DMS153 (cell line): ENCODE results near the gene NUDT3.

Source experiments
- DNase-seq: peaks from one replicate; lab custom pipeline; 2025; lab: John Stamatoyannopoulos, UW

NUDT3 gene

DNA sequence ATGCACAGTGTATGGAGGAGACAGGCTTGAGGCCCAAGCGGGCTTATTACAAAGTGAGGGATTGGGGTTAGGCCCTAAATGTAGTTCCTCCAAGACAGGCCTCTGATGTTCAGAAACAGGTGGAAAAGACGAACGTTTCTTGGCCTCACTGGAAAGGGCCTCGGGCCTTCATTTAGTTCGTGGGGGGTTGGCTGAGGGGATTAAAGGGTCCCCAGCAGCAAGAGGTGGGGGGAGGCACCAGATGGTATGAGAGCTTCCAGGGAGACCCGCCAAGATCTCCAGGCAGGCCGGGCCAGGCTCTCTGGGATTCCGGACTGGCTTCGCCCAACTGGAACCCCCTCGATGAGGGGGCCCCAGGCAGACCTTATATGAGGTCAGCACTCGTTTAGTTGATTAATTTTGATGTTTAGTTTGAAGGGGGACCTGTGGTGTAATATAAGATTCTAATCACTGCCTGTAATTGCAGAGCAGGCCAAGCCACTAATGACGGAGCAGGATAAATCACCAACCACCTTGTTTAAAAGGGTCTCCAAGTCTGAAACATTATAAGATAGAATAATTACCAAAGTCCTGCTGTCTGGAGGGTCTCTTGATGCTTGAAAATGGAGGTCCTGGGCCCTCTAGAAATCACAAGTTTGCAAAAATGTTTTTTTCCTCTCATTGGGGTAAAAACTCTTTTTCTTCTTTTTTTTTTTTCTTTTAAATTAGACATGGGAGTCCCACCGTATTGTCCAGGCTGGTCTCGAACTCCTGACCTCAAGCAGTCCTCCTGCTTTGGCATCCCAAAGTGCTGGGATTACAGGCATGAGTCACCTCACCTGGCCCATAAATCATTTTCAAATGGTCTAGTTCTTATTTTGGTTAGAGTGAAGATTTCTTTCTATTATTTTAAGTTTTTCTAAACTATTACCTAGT is 153.6 kb downstream of the NUDT3 start:
- no peak for DNase-seq

GRCh38 chr6:34237722-34238584 is 154.5 kb downstream of the NUDT3 start:
- DNase-seq = peak; percentile 32

DNA sequence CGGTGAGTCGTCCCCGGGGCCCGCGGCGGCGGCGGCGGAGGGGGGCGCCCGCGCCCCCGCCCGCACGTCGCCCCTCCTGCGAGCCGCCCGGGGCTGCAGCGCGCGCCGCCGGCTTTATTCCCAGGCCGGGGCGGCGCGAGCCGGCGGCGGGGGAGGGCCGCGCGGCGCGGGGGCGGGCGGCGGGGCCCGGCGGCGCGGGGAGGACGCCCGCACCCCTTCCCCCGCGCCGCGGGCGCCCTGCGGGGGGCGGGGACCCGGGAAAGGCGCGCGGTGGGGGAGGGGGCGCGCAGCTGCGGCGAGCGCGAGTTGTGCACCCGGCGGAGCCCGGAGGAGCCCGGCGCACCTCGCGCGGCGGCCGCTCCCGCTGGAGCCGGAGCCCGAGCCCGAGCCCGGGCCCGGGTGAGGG is 155.2 kb downstream of the NUDT3 start:
- no peak for DNase-seq

GRCh38 chr6:34236443-34237315 is 155.8 kb downstream of the NUDT3 start, which contains the start of gene HMGA1:
TSS of gene HMGA1 (plus strand) at chr6:34236873. CDS start at chr6:34240781, 3,908 bp downstream.
- peak; percentile 76 for DNase-seq

GRCh38 chr6:34236131-34236442 is 156.4 kb downstream of the NUDT3 start:
- DNase-seq = no peak

- no peak for DNase-seq
These were observed 156.9 kb downstream of the NUDT3 start for GRCh38 chr6:34235307-34236130.

DNA sequence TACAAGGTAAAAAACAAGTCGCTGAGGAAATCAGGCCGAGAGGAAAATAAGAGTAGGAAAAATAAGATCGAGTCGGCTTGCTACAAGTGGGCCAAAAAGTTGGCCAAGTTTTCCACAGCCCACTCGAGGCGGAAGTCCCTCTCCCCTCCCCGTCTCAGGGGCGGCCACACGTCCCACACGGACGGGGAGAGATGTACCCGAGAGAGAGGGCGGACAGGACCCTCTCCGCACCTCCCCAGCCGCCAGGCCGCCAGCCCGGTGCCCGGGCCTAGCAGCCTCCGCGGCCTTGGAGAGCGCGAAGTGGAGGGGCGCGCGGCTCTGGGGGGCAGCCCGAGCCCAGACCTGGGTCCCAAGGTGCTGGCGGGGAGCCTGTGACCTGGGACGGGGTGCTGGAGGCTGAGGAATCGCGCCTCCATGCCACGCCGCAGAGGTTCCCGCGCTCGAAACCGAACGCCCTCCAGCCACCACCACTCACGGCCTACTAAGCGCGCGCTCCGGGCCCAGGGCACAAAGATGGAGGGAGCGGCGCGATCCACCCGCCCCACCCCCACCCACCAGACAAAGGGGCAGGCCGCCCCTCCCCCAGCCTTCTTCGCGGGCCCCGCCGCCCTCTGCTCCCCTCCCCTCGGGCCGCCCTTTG is 157.7 kb downstream of the NUDT3 start:
- DNase-seq = no peak

GRCh38 chr6:34233867-34234266 is 158.6 kb downstream of the NUDT3 start:
- DNase-seq = no peak

DNA sequence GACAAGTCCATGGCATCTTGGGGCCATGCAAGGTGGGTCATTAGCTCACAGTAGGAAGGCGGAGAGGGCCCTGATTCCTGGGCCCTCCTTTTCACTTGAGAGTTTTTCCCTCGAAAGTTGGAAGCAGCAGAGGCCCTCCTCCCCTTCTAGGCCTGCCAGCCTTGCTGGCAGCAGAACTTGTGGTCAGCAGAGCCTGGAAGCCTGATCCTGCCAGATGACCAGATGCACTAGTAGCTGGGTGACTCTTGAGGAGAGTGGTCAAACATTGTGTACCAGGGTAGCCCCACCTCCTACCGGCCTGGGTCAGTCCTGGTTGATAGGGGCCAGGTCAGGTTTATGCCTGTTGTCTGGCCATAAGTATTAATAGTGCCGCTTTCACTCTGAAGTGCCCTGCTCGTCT is 159.6 kb downstream of the NUDT3 start:
- DNase-seq = no peak

GRCh38 chr6:34231566-34232336 is 160.7 kb downstream of the NUDT3 start:
- no peak for DNase-seq

DNA sequence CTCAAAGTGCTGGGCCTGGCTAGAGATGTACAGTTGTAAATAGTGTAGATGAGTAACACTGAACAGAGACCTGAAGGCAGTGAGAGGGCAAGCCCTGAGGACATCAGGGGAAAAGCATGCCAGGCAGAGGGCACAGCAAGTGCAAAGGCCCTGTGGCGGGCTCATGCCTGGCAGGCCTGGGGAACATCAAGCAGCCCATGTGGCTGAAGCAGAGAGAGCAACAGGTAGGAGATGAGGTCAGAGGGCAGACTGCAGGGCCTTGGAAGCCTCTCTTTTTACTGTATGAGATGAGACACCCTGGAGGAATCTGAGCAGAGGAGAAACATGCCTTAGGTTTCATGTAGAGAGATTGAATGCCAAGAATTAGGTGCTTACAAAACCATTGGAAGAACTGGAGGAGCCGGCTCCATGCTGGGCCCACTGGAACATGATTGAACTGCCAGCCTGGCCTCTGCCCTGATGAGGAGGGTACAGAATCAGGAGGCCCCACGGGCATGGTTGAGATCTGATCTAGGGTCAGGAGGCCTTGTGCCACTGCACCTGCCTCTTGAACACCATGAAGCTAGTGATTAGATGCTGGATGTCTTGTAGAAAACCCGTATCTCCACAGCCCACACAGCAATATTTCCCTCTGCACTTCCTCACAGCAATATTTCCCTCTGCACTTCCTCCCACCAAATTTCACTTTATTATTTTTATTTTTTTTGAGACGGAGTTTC is 161.7 kb downstream of the NUDT3 start:
- no peak for DNase-seq

DNA sequence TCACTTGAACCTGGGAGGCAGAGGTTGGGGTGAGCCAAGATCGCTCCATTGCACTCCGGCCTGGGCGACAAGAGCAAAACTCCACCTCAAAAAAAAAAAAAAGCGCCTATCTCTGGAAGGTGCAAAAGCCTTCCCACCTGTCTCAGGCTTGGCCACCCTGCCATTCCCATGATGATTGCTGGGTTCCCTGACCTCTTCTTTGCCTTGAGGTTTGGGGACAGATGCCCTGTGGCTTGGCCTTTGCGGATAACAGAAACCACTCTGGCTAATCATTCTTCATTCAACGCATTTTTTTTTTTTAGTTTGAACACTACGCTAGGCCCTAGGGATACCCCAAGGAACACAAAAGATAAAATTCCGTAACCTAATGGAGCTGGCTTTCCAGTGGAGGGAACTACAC is 162.6 kb downstream of the NUDT3 start:
- DNase-seq = no peak
